Right atrium auricular region (tissue), 2 donors: ENCODE results near the gene TTLL10. TPM values are rescaled to one million over a fixed set of nuclear protein-coding genes. Genes with fewer than 3 reads are reported as not detected.

ENCODE experiments used
- DNase-seq: peaks from one replicate; pipeline ENCODE4 v3.0.0-alpha.2; 2019; ENCODE audit warnings: low spot score
- H3K27ac ChIP-seq, 2 donors: fragments of 200-600 bp; sonication (generic); 1 replicate in 1 of 2; 2 replicates in 1 of 2; pipeline ENCODE4 v1.5.1; 2016 to 2019
- H3K27me3 ChIP-seq, 2 donors: fragments of 200-600 bp; sonication (generic); one replicate each; pipeline versions ENCODE4 v1.5.1 to v1.6.0; 2017 to 2019
- H3K36me3 ChIP-seq: fragments of 200-600 bp; sonication (generic); one replicate; pipeline ENCODE4 v1.5.1; 2016
- H3K4me1 ChIP-seq, 2 donors: fragments of 200-600 bp; sonication (generic); one replicate each; pipeline versions ENCODE4 v1.5.1 to v1.6.0; 2017 to 2019
- H3K4me3 ChIP-seq, 2 donors: fragments of 200-600 bp; sonication (generic); 1 replicate in 1 of 2; 2 replicates in 1 of 2; pipeline ENCODE4 v1.5.1; 2017 to 2019; ENCODE audit warnings: mild to moderate bottlenecking in 1 of 2, moderate library complexity in 1 of 2
- H3K9me3 ChIP-seq, 2 donors: fragments of 200-600 bp; sonication (generic); one replicate each; pipeline ENCODE4 v1.5.1; 2019
- CTCF ChIP-seq, 2 donors: fragments of 200-600 bp; sonication (generic); IDR thresholded peaks; one replicate each; pipeline ENCODE4 v1.5.1; 2019; ENCODE audit warnings: antibody characterized with exemption in 2 of 2
- total RNA-seq, 2 donors: library from RNA; depleted of rRNA; stranded (reverse); fragments of >200 nt; gene quantifications; one replicate each; pipeline ENCODE4 v1.1.0, GENCODE V29; 2016

TTLL10 gene
- total RNA-seq, 2 donors from 2014 or later, result not detected

DNA sequence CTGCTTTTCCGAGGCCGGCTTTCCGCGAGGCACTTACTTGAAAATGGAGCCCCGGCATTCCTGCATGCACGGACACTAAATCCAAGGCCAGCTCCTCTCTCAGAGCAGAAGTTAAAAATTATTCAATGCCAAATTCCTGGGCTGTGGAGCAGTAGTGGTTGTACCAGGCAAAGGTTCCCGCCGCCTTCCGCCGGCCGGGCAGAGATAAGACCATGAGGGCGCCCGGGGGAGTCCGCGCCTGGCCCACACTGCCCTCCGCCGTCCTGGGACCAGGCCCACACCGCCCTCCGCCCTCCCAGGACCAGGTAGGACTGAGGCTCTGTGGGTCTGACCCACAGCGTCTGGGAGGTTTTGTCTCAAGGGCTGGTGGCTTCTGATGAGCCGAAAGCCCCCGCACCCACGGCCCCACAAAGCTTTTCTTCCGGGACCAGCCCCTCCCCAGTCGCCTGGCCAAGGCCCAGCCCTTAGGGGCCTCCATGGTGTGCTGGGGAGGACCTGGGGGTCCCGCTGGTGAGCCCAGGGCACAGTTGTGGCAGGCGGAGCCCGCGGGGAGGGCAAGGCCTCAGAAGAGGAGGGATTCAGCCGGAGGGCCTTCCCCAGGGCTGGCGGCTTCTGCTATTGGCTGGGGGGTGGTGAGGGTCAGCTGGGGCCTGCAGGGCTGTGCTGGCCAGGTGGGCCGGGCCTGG is 45.1 kb upstream of the TTLL10 start:
- no peak for TF ChIP-seq CTCF (IDR thresholded peaks at IDR 0.05)
- Histone ChIP-seq H3K4me1 (no peaks in the 10 kb centered on the region), H3K9me3 (no peaks in the 10 kb centered on the region), H3K4me3 (no peak overlapping the region), H3K27ac (no peak overlapping the region), H3K36me3 (no peaks in the 10 kb centered on the region), H3K27me3 (no peaks in the 10 kb centered on the region)
- DNase-seq, result no peak

GRCh38 chr1:1129381-1129821 is 44.3 kb upstream of the TTLL10 start:
- TF ChIP-seq CTCF (IDR thresholded peaks at IDR 0.05), result no peak
- Histone ChIP-seq H3K4me3 (no peak overlapping the region), H3K4me1 (no peaks in the 10 kb centered on the region), H3K36me3 (no peaks in the 10 kb centered on the region), H3K9me3 (no peaks in the 10 kb centered on the region), H3K27ac (no peak overlapping the region), H3K27me3 (no peaks in the 10 kb centered on the region)
- no peak for DNase-seq

DNA sequence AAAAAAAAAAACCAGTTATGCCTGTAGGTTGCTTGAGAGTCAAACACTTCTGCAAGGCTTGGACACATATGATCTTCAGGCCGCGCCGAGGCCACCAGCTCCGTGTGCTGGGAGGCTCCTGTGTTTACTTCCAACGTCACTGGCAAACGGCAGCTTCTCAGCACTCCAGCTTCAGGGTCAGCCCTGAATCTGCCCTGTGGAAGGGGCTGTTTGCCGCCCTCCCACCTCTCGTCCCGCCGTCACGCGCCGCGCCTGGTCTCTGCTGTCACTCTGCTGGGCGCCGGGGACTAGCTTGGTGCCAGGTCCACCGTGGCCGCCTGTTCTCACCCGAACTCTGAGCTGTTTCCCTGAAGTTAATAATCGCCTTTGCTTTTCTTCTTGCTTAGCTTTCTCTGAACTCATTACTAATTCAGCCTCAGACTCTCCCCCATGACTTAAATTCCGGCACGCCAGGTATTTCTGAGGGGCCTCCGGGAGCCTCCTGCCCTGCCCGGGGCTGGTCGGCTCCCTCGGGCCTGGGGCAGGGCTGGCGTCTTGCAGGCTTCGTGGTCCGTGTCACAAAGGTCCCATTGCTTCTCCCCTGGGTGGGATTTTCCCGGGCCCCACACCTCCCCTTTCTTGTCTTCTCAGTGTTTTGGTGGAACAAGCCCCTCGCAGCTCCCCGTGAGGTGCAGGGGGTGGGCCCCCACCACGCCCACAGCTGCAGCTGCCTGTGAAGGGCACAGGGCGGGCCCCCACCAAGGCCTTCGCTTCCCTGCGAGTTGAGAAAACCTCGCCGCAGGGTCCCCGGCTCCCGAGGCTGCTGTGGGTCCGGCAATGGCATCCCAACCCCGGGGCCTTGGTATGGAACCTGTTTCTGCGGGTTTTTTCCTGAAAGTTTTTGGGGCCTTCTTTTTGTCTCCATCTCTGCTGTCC is 43.2 kb upstream of the TTLL10 start:
- H3K4me3 ChIP-seq, result no peak overlapping the region
- no peak for DNase-seq
- H3K4me1 ChIP-seq, result no peaks in the 10 kb centered on the region
- H3K27ac ChIP-seq, result no peak overlapping the region
- no peaks in the 10 kb centered on the region for H3K27me3 ChIP-seq
- H3K9me3 ChIP-seq, result no peaks in the 10 kb centered on the region
- no peak for TF ChIP-seq CTCF (IDR thresholded peaks at IDR 0.05)
- H3K36me3 ChIP-seq, result no peaks in the 10 kb centered on the region

- DNase-seq, result no peak
- no peak for TF ChIP-seq CTCF (IDR thresholded peaks at IDR 0.05)
- Histone ChIP-seq H3K9me3 (no peaks in the 10 kb centered on the region), H3K4me1 (peaks cover 0 to 7% of the 10 kb centered on the region in 2 donors), H3K36me3 (no peaks in the 10 kb centered on the region), H3K27ac (peak overlapping the region; percentile 16 to 27), H3K27me3 (peaks cover 4 to 5% of the 10 kb centered on the region in 2 donors), H3K4me3 (no peak overlapping the region)
Observed at GRCh38 chr1:1132042-1132950, 41.4 kb upstream of the TTLL10 start.

DNA sequence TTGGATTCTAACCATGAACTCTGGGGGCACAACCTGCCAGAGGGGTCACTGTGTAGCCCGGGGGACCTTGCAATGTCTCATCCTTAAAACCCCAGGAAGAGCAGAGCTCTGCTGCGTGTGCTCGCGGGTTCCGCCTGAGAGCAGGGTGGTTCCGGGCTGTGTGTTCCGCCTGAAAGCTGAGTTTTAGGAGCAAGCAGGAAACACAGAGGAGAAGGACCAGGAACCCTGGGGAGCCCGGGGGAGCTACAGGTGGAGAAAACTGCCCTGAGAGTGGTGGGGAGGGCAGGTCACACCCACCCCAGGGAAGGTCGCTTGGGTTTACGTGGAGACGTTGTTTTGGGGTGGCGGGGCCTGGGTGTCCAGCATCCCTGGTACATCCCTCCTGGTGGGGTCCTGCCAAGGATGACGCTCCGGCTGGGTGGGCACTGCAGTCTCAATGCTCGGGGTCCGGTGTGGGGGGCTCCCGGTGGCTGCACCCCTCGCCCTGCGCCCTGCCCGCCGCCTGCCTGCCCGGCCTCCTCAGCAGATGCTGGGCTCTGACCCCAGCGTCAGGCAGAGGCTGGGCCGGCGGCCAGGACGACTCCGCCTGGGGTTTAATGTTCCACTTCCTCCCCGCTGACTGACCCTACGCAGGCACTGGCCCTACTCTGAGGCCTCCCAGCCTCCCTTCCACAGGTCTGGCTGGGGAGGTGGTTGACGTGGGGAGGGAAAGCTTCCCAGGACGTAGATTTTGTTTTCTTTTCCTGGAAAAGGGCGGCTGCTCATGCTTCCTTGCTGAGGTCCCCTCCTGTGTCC is 40.5 kb upstream of the TTLL10 start:
- Histone ChIP-seq H3K4me1 (peaks cover 0 to 8% of the 10 kb centered on the region in 2 donors), H3K27me3 (peaks cover 5 to 9% of the 10 kb centered on the region in 2 donors), H3K9me3 (no peaks in the 10 kb centered on the region), H3K4me3 (no peak overlapping the region), H3K27ac (peak overlapping the region in 1 of 2 donors; percentile 27), H3K36me3 (no peaks in the 10 kb centered on the region)
- no peak for DNase-seq
- no peak for TF ChIP-seq CTCF (IDR thresholded peaks at IDR 0.05)
